Astrocyte (in vitro differentiated cells and primary cell): ENCODE measurements around the gene CNFN. TPM values are rescaled to one million over a fixed set of nuclear protein-coding genes. Genes with fewer than 3 reads are reported as not detected.

Source experiments
- DNase-seq: peaks from one replicate; pipeline ENCODE4 v3.0.0-alpha.2; 2010; ENCODE audit warnings: low read depth
- FAIRE-seq: peaks from 2 replicates; lab custom pipeline; 2011; peaks lifted over from hg19 to GRCh38; lab: Jason Lieb, UNC
- H2AFZ ChIP-seq: 2 replicates; pipeline ENCODE4 v1.6.0; 2012; ENCODE audit warnings: low read depth, low read length, inconsistent platforms
- H3K27ac ChIP-seq: 2 replicates; pipeline ENCODE4 v1.5.1; 2011; ENCODE audit warnings: low read depth, low read length, inconsistent platforms
- H3K27me3 ChIP-seq: 2 replicates; pipeline ENCODE4 v1.6.0; 2011; ENCODE audit warnings: low read length, inconsistent platforms; ENCODE audit not compliant: insufficient read depth
- H3K36me3 ChIP-seq: 2 replicates; pipeline ENCODE4 v1.5.1; 2011; ENCODE audit warnings: low read length, inconsistent platforms; ENCODE audit not compliant: insufficient read depth
- H3K4me1 ChIP-seq: 2 replicates; pipeline ENCODE4 v1.5.1; 2011; ENCODE audit warnings: low read length, inconsistent platforms; ENCODE audit not compliant: insufficient read depth
- H3K4me2 ChIP-seq: 2 replicates; pipeline ENCODE4 v1.6.0; 2012; ENCODE audit warnings: low read length, inconsistent platforms
- H3K4me3 ChIP-seq: 2 replicates; pipeline ENCODE4 v1.5.1; 2011; ENCODE audit warnings: low read depth, mild to moderate bottlenecking, low read length, inconsistent platforms; ENCODE audit not compliant: insufficient read depth
- H3K79me2 ChIP-seq: 2 replicates; pipeline ENCODE4 v1.6.0; 2012; ENCODE audit warnings: mild to moderate bottlenecking, low read length, inconsistent platforms; ENCODE audit not compliant: insufficient read depth
- H3K9ac ChIP-seq: 2 replicates; pipeline ENCODE4 v1.6.0; 2012; ENCODE audit warnings: mild to moderate bottlenecking, low read length, inconsistent platforms
- H3K9me3 ChIP-seq: 2 replicates; pipeline ENCODE4 v1.5.1; 2012; ENCODE audit warnings: low read depth, mild to moderate bottlenecking, low read length, inconsistent platforms; ENCODE audit not compliant: insufficient read depth
- H4K20me1 ChIP-seq: 2 replicates; pipeline ENCODE4 v1.6.0; 2012; ENCODE audit warnings: low read length, inconsistent platforms; ENCODE audit not compliant: insufficient read depth
- H3K27ac Mint-ChIP-seq: one replicate; pipeline ENCODE4 v1.8.0; 2021; ENCODE audit warnings: mild to moderate bottlenecking, mixed read lengths; ENCODE audit not compliant: unreplicated experiment
- H3K27me3 Mint-ChIP-seq: one replicate; pipeline ENCODE4 v1.8.0; 2021; ENCODE audit warnings: low read depth, mixed read lengths; ENCODE audit not compliant: unreplicated experiment
- H3K36me3 Mint-ChIP-seq: one replicate; pipeline ENCODE4 v1.8.0; 2021; ENCODE audit warnings: low read depth, mixed read lengths; ENCODE audit not compliant: unreplicated experiment
- H3K4me1 Mint-ChIP-seq: one replicate; pipeline ENCODE4 v1.8.0; 2021; ENCODE audit warnings: low read depth, mixed read lengths; ENCODE audit not compliant: unreplicated experiment
- H3K4me3 Mint-ChIP-seq: one replicate; pipeline ENCODE4 v1.8.0; 2021; ENCODE audit warnings: mild to moderate bottlenecking, moderate library complexity, mixed read lengths; ENCODE audit not compliant: unreplicated experiment
- H3K9me3 Mint-ChIP-seq: one replicate; pipeline ENCODE4 v1.8.0; 2021; ENCODE audit warnings: mild to moderate bottlenecking, mixed read lengths; ENCODE audit not compliant: unreplicated experiment
- EZH2 ChIP-seq: IDR thresholded peaks from 2 replicates; pipeline ENCODE4 v1.6.1; 2012; ENCODE audit warnings: mild to moderate bottlenecking, low read length, inconsistent platforms; ENCODE audit not compliant: insufficient read depth
- total RNA-seq: library from RNA; stranded (reverse); gene quantifications from 2 replicates; pipeline ENCODE4 v1.2.1, GENCODE V29; 2021
- TF ChIP-seq, protein P1 (sequence below): IDR thresholded peaks from 2 replicates; pipeline ENCODE4 v1.5.1; 2011; ENCODE audit warnings: low read depth, mild to moderate bottlenecking, inconsistent platforms, low read length, moderate library complexity; ENCODE audit not compliant: insufficient read depth

Gene CNFN
- total RNA-seq, 1 donor from 2014 or later: 0.61 TPM

DNA sequence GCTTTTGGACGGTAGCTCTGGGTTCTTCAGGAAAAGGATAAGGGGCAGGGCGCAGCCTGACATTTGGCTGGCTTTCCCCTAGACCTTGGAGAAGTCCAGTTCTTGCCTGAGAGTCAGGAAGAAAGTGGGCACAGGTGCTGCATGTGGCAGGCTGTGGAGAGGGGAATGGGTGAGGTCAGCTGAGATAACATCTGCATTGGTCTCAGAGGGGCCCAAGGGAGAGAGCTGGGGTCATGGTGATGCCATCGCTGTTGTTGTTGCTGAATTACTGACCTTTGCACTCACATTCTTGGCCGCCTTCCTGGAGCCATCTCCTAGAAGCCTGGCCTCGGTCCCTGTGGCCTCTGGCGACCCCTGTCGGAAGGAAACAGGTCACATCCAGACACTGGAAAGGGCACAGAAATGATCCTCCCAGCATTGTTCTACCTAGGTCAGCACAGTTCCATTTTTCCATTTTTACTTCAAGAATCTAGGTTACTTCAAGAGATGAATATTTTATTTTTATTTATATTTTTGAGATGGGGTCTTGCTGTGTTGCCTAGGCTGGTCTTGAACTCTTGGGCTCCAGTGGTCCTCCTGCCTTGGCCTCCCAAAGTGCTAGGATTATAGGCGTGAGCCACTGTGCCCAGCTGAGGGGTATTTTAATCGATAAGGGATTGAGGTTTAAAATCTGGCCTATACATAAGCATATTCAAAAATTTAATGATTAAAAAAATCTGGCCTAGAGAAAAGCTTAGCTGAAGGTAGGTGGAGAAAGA is 43.6 kb upstream of the CNFN start:
- Histone ChIP-seq H3K79me2 (no peaks in the 10 kb centered on the region), H3K27ac (no peak overlapping the region), H3K4me2 (no peak overlapping the region), H3K4me3 (no peak overlapping the region), H3K27me3 (no peaks in the 10 kb centered on the region), H3K9me3 (no peaks in the 10 kb centered on the region), H3K36me3 (no peaks in the 10 kb centered on the region), H2AFZ (no peak overlapping the region), H3K4me1 (no peaks in the 10 kb centered on the region), H4K20me1 (no peaks in the 10 kb centered on the region), H3K9ac (no peak overlapping the region)
- FAIRE-seq (no peak), DNase-seq (no peak)
- H3K36me3 Mint-ChIP-seq: no peaks in the 10 kb centered on the region
- no peak for TF ChIP-seq EZH2
- TF ChIP-seq, protein P1, sequence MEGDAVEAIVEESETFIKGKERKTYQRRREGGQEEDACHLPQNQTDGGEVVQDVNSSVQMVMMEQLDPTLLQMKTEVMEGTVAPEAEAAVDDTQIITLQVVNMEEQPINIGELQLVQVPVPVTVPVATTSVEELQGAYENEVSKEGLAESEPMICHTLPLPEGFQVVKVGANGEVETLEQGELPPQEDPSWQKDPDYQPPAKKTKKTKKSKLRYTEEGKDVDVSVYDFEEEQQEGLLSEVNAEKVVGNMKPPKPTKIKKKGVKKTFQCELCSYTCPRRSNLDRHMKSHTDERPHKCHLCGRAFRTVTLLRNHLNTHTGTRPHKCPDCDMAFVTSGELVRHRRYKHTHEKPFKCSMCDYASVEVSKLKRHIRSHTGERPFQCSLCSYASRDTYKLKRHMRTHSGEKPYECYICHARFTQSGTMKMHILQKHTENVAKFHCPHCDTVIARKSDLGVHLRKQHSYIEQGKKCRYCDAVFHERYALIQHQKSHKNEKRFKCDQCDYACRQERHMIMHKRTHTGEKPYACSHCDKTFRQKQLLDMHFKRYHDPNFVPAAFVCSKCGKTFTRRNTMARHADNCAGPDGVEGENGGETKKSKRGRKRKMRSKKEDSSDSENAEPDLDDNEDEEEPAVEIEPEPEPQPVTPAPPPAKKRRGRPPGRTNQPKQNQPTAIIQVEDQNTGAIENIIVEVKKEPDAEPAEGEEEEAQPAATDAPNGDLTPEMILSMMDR: peak; percentile 29
- no peak overlapping the region for H3K27ac Mint-ChIP-seq
- H3K4me3 Mint-ChIP-seq: no peak overlapping the region
- H3K9me3 Mint-ChIP-seq: no peaks in the 10 kb centered on the region
- H3K27me3 Mint-ChIP-seq: no peaks in the 10 kb centered on the region
- no peaks in the 10 kb centered on the region for H3K4me1 Mint-ChIP-seq

- Histone ChIP-seq H3K4me2 (no peak overlapping the region), H3K27ac (no peak overlapping the region), H2AFZ (no peak overlapping the region), H4K20me1 (no peaks in the 10 kb centered on the region), H3K4me1 (no peaks in the 10 kb centered on the region), H3K36me3 (no peaks in the 10 kb centered on the region), H3K79me2 (no peaks in the 10 kb centered on the region), H3K27me3 (peaks cover 2% of the 10 kb centered on the region), H3K4me3 (no peak overlapping the region), H3K9ac (no peak overlapping the region), H3K9me3 (no peaks in the 10 kb centered on the region)
- H3K9me3 Mint-ChIP-seq: no peaks in the 10 kb centered on the region
- DNase-seq (no peak), FAIRE-seq (no peak)
- no peak overlapping the region for H3K4me3 Mint-ChIP-seq
- H3K27me3 Mint-ChIP-seq: no peaks in the 10 kb centered on the region
- no peaks in the 10 kb centered on the region for H3K4me1 Mint-ChIP-seq
- TF ChIP-seq, protein P1: no peak
- TF ChIP-seq EZH2: no peak
- H3K36me3 Mint-ChIP-seq: no peaks in the 10 kb centered on the region
- no peak overlapping the region for H3K27ac Mint-ChIP-seq
Observed at GRCh38 chr19:42431486-42431885, 41.4 kb upstream of the CNFN start.

DNA sequence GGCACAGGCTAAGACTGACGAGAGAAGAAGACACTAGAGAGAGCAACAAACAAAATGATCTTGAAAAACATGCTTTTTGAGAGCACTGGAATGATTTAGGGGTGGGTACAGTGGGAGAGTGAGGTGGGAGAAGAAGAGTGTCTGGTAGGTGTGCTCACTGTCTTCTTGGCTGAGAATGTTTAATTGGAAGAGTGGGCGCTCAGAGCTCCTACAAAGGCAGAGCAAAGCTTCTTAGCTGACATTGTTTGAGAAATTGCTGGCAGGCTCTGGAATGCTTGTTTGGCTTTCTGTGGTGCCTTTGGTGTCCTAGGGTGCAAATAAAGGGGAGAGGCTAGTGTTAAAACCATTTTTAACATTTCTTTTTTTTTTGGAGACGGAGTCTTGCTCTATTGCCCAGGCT is 38.6 kb upstream of the CNFN start:
- no peak overlapping the region for H2AFZ ChIP-seq
- H3K9me3 ChIP-seq: peaks cover 6% of the 10 kb centered on the region
- FAIRE-seq: no peak
- Mint-ChIP-seq H3K4me1 (no peaks in the 10 kb centered on the region), H3K36me3 (peaks cover 3% of the 10 kb centered on the region), H3K9me3 (no peaks in the 10 kb centered on the region), H3K27ac (no peak overlapping the region), H3K4me3 (no peak overlapping the region), H3K27me3 (peaks cover 7% of the 10 kb centered on the region)
- no peak overlapping the region for H3K4me2 ChIP-seq
- TF ChIP-seq, protein P1: no peak
- H3K27ac ChIP-seq: no peak overlapping the region
- DNase-seq: no peak
- H3K4me3 ChIP-seq: no peak overlapping the region
- H3K79me2 ChIP-seq: no peaks in the 10 kb centered on the region
- no peak overlapping the region for H3K9ac ChIP-seq
- H4K20me1 ChIP-seq: no peaks in the 10 kb centered on the region
- H3K4me1 ChIP-seq: peaks cover 2% of the 10 kb centered on the region
- no peaks in the 10 kb centered on the region for H3K36me3 ChIP-seq
- peaks cover 2% of the 10 kb centered on the region for H3K27me3 ChIP-seq
